Type B pancreatic cell (in vitro differentiated cells): ENCODE measurements around the gene KCTD18. TPM values are rescaled to one million over a fixed set of nuclear protein-coding genes. Genes with fewer than 3 reads are reported as not detected.

Experiments used
- DNase-seq: peaks from one replicate; pipeline ENCODE4 v3.0.0; 2021; ENCODE audit warnings: mixed read lengths; ENCODE audit not compliant: unreplicated experiment; ENCODE audit errors: extremely low spot score
- H3K27ac Mint-ChIP-seq: 2 replicates; pipeline ENCODE4 v1.8.0; 2021; ENCODE audit warnings: mild to moderate bottlenecking, mixed read lengths
- H3K27me3 Mint-ChIP-seq: 2 replicates; pipeline ENCODE4 v1.8.0; 2021; ENCODE audit warnings: mixed read lengths
- H3K36me3 Mint-ChIP-seq: 2 replicates; pipeline ENCODE4 v1.8.0; 2021; ENCODE audit warnings: mixed read lengths
- H3K4me1 Mint-ChIP-seq: one replicate; pipeline ENCODE4 v1.8.0; 2021; ENCODE audit warnings: mixed read lengths; ENCODE audit not compliant: unreplicated experiment
- H3K4me3 Mint-ChIP-seq: 2 replicates; pipeline ENCODE4 v1.8.0; 2021; ENCODE audit warnings: mild to moderate bottlenecking, mixed read lengths
- H3K9me3 Mint-ChIP-seq: 2 replicates; pipeline ENCODE4 v1.8.0; 2021; ENCODE audit warnings: mixed read lengths
- total RNA-seq: library from RNA; stranded (reverse); gene quantifications from 2 replicates; pipeline ENCODE4 v1.2.1, GENCODE V29; 2021; ENCODE audit warnings: low replicate concordance
- TF ChIP-seq, protein P1 (sequence below): fragments of 200-600 bp; sonication (generic); conservative IDR thresholded peaks from 2 replicates; pipeline ENCODE4 v1.5.0; 2021; ENCODE audit warnings: antibody characterized with exemption, mild to moderate bottlenecking

Gene KCTD18
- total RNA-seq, 1 donor from 2014 or later = 10.9 TPM

GRCh38 chr2:200455958-200456421 lies 53.9 kb downstream of the KCTD18 start:
- H3K4me1 Mint-ChIP-seq = peaks cover 5% of the 10 kb centered on the region
- DNase-seq = no peak
- no peaks in the 10 kb centered on the region for H3K27me3 Mint-ChIP-seq
- no peak overlapping the region for H3K4me3 Mint-ChIP-seq
- no peak overlapping the region for H3K27ac Mint-ChIP-seq
- TF ChIP-seq, protein P1, sequence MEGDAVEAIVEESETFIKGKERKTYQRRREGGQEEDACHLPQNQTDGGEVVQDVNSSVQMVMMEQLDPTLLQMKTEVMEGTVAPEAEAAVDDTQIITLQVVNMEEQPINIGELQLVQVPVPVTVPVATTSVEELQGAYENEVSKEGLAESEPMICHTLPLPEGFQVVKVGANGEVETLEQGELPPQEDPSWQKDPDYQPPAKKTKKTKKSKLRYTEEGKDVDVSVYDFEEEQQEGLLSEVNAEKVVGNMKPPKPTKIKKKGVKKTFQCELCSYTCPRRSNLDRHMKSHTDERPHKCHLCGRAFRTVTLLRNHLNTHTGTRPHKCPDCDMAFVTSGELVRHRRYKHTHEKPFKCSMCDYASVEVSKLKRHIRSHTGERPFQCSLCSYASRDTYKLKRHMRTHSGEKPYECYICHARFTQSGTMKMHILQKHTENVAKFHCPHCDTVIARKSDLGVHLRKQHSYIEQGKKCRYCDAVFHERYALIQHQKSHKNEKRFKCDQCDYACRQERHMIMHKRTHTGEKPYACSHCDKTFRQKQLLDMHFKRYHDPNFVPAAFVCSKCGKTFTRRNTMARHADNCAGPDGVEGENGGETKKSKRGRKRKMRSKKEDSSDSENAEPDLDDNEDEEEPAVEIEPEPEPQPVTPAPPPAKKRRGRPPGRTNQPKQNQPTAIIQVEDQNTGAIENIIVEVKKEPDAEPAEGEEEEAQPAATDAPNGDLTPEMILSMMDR = no peak
- peaks cover 15% of the 10 kb centered on the region for H3K36me3 Mint-ChIP-seq
- H3K9me3 Mint-ChIP-seq = no peaks in the 10 kb centered on the region

GRCh38 chr2:200454927-200455801 lies 54.7 kb downstream of the KCTD18 start:
- H3K27ac Mint-ChIP-seq = no peak overlapping the region
- TF ChIP-seq, protein P1 = no peak
- no peaks in the 10 kb centered on the region for H3K27me3 Mint-ChIP-seq
- H3K4me3 Mint-ChIP-seq = no peak overlapping the region
- H3K36me3 Mint-ChIP-seq = peaks cover 21% of the 10 kb centered on the region
- no peak for DNase-seq
- H3K4me1 Mint-ChIP-seq = peaks cover 5% of the 10 kb centered on the region
- no peaks in the 10 kb centered on the region for H3K9me3 Mint-ChIP-seq

DNA sequence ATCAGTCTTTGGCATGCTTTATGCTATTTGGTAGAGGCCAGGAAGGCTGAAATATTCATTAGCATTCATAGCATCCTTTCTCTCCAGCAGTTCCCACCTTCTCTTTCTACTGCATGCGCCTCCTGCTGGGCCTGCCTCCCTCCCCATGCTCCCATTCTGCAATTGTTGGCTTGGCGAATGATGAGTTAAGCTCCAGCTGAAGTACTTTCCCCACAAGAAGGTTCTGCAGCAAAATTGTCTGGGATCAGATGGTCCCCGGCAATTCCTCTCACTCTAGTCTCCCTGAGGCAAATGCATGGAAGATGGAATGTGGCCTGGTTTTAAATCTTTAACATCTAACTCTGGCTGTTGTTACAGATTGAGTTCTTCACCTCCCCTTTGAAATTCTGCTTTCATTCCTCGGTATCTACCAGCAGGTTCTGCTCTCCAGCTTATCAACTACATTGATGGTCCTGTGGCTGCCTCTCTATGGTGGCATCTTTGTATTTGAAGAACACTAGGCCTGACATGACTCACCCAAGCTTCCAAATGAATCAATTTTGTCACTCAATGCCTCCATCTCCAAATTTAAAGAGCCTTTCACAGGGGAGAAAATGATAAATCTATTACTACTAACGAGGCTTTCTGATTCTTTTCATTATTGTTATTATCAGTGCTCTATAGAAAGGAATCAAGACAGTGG lies 55.9 kb downstream of the KCTD18 start:
- Mint-ChIP-seq H3K27me3 (no peaks in the 10 kb centered on the region), H3K9me3 (no peaks in the 10 kb centered on the region), H3K27ac (no peak overlapping the region), H3K4me1 (peaks cover 5% of the 10 kb centered on the region), H3K36me3 (peaks cover 18% of the 10 kb centered on the region), H3K4me3 (no peak overlapping the region)
- TF ChIP-seq, protein P1 = no peak
- no peak for DNase-seq

- no peak for DNase-seq
- H3K9me3 Mint-ChIP-seq = no peaks in the 10 kb centered on the region
- H3K4me3 Mint-ChIP-seq = no peak overlapping the region
- H3K27ac Mint-ChIP-seq = no peak overlapping the region
- H3K4me1 Mint-ChIP-seq = peaks cover 5% of the 10 kb centered on the region
- peaks cover 24% of the 10 kb centered on the region for H3K36me3 Mint-ChIP-seq
- no peaks in the 10 kb centered on the region for H3K27me3 Mint-ChIP-seq
- TF ChIP-seq, protein P1 = no peak
Measured at GRCh38 chr2:200453142-200453852, 56.6 kb downstream of the KCTD18 start.

DNA sequence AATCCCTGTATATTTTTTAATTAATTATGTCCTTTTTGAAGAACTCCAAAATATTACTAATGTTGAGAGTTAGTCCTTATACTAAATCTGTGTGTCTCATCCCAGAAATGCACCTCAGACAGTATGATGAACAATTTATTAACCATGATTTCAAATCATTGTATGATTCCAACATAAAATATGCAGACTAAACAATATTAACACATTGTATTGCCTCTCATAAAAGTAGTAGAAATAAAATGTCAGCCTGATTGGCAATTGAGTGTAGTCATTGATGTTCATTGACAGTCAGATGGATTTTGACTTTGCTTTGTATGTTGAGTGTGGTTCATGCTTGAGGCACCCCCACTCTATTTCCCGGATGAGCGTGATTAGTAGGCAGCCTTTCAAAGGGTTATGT lies 57.5 kb downstream of the KCTD18 start:
- H3K9me3 Mint-ChIP-seq = no peaks in the 10 kb centered on the region
- no peak overlapping the region for H3K4me3 Mint-ChIP-seq
- TF ChIP-seq, protein P1 = no peak
- peaks cover 5% of the 10 kb centered on the region for H3K4me1 Mint-ChIP-seq
- no peaks in the 10 kb centered on the region for H3K27me3 Mint-ChIP-seq
- no peak for DNase-seq
- H3K36me3 Mint-ChIP-seq = peaks cover 26% of the 10 kb centered on the region
- H3K27ac Mint-ChIP-seq = no peak overlapping the region
